HG02571 (cell line): ENCODE data around the gene NPAS1.
"Not testable (repeated sequence)": the region's sequence is repeated elsewhere in the genome, so short reads cannot be mapped to it uniquely, and the experiment has no call there.

Experiments
- ATAC-seq: cut with Tn5 transposase; IDR thresholded peaks from one replicate; pipeline ENCODE4 v1.9.1; 2021; ENCODE audit warnings: mild to moderate bottlenecking, moderate library complexity; ENCODE audit not compliant: unreplicated experiment

Gene NPAS1

DNA sequence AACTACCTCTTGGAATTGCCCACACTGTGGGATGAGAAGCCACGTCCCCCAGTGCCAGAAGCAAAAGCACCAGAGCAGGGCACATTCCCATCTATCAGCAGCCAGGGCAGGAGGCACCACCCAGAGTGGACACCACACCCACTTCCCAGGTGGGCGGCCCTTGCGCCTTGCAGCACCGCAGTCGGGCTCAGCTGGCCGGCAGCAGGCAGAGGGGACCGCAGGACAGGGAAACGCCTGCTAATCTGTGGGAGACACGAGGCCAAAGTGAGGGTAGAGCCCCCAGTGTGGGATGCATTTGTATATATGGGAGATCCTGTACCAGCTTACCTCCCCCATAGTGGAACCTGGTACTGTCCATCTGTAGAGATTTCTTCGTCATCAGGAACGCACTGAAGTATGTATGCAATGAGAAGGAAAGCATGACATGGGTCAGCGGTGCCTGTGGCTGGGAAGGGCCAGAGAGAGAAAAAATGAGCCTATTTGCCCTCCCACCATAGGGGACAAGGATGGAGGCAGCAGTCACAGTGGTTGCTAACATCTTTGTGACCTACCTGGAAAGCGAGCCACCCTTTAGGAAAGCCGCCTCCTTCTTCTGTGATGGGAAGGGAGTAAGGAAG lies 30.9 kb upstream of the NPAS1 start:
- ATAC-seq: no peak

DNA sequence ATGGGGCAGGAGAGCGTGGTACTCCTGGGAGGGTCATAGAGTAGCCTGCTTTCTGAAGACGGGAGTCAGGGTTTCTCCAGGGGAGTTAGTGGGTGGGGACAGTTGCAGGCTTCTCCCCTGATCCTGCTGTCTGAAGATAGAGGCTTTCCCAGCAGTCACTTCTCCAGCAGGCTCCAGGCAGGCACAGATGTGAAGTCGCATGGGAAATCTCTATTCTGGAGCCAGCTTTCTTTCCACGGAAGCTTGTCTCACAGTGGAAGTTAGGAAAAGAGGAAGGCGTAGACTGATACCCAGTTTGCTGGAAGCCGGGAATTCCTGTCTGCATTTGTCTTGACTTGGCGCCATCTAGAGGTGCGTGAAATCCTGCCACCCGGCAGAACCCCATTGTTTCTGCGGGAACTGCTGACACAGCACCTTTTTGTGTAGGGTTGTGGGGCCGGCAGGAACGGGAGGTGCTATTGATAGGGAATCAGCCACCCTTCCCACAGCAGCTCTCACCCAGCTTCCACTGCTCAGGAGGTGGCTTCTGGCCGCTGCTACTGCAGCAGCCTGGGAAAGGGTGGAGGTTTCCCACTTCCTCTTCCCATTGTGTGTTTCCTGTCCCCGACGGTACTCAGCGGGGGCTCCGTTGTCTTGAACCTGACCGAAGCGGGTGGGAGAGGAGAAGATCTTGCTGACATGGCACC lies 28.5 kb upstream of the NPAS1 start:
- ATAC-seq: no peak

- ATAC-seq: no peak
Measured at GRCh38 chr19:46992699-46993535, 26.7 kb upstream of the NPAS1 start.

- ATAC-seq: no peak
Measured at GRCh38 chr19:46993622-46994021, 26.0 kb upstream of the NPAS1 start.

GRCh38 chr19:46994141-46994686 lies 25.4 kb upstream of the NPAS1 start:
- ATAC-seq: no peak

GRCh38 chr19:46995492-46995891 lies 24.1 kb upstream of the NPAS1 start:
- no peak for ATAC-seq

- ATAC-seq: no peak
Measured at GRCh38 chr19:46998445-46999125, 21.1 kb upstream of the NPAS1 start.

- ATAC-seq: no peak
Measured at GRCh38 chr19:46999377-46999776, 20.3 kb upstream of the NPAS1 start.

DNA sequence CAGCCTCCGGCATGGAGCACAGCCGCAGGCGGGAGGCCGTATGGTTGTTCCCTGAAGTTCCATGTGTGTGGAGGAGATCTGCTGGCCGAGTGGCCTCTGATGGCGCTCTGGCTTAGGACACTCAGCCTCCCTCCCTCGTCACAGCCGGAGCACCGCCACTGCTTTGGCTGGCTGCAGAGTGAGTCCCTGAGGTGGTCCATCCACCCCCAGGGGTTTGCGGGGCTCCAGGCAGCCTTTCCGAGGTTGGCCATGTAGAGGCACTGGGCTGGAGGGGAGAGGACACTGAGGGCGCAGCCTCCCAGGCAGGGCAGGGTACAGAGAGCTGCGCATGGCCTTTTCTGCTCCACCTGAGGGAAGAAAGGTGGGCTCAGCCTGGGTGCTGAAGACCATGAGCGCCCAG lies 19.8 kb upstream of the NPAS1 start:
- ATAC-seq: no peak

DNA sequence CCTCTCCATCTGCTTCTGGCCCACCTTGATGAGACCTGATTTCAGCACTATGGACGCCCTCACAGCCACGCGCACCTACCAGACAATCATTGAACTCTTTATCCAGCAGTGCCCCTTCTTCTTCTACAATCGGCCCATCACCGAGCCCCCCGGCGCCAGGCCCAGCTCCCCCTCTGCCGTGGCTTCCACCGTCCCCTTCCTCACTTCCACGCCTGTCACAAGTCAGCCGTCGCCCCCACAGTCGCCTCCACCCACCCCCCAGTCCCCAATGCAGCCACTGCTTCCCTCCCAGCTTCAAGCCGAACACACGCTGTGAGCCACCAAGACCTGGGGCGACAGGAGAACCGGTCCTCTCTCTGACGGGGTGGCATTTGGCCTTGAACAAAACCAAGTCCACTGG lies 19.3 kb upstream of the NPAS1 start:
- ATAC-seq: no peak

DNA sequence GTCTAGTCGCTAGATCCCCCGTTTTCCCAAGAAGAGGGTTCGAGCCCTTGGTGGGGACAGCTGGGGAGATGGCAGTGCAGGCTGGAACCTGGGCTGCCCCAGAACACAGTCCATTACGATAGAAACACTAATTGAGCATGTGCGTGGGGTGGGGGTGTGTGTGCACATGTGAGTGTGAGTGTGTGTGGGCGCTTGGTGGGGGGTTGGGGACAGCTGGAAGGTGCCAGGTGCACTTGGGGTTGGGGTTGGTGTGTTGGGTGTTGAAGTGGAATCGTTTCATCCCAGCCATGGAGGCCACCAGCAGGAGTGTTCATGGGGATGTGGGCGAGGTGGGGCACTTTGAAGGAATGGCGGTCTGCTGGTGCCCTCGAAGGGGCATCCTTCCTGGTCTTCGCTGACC lies 18.1 kb upstream of the NPAS1 start:
- no peak for ATAC-seq

DNA sequence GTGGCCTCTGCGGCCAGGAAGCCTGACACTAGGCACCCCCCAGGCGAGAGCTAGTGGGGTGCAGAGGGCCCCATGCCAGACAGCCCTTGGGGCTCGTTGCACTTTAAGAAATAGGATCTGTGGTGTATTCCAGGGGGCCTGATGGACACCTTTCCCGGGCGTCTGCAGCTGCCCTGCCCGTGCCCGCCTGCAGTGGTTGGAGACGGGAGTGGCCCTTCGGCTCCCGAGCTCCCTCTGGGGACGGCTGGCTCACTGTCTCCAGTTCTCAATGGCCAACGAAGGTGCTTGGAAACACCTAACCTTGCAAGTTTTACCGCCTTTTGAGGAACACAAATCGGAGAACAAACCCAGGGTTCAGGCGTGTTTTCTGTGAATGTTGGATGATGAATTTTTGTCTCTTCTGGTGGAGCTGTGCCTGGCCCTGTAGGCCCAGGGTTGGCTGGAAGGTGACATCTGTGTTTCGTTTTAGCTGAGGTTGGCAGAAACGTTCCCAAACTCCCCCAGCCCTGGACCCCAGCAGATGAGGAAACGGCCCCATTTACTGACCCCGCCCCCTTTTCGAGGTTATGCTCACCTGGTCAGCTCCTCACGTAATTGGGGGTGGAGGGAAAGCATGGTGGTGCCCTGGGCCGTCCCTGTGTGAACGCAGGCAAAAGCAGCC lies 17.4 kb upstream of the NPAS1 start:
- no peak for ATAC-seq

- ATAC-seq: no peak
Measured at GRCh38 chr19:47002853-47003610, 16.6 kb upstream of the NPAS1 start.

DNA sequence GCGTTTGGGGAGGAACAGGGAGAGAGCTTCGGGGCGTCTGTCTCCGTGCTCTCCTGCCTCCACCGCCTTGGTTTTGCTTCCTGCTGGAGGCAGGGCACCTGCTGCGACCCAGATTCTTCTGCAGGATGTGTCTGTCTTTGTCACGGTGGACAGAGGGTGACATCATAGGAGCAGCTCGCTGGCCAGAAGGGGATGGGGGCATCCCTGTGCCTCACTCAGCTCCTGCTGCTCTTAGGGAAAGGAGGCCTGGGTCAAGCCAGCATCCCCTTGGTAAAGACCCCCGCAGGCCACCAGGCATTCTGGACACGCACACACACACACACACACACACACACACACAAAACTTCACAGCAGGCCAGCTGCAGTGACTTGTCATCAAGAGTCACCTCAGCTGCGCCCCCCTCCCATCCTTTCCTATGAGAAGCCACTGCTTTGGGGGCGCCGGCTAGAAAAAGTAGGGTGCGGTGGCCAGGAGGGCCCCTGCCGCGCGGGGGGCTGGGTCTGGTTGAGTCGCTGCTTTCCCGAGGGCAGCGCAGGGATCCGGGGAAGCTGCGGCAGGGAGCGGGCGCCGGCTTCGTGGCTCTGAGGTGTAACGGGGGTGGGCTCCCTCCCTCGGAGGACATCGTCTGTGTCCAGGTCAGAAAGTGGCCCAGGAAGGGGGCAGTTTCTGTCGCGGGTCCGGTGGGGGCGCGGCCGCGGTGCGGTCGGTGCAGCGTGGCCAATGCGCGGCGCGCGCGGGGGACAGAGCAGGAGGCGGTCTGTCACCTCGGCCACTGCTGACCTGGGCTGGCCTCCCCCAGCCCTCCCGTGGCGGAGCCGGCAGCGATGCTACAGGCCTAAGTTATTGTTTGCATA lies 15.8 kb upstream of the NPAS1 start:
- ATAC-seq: no peak

DNA sequence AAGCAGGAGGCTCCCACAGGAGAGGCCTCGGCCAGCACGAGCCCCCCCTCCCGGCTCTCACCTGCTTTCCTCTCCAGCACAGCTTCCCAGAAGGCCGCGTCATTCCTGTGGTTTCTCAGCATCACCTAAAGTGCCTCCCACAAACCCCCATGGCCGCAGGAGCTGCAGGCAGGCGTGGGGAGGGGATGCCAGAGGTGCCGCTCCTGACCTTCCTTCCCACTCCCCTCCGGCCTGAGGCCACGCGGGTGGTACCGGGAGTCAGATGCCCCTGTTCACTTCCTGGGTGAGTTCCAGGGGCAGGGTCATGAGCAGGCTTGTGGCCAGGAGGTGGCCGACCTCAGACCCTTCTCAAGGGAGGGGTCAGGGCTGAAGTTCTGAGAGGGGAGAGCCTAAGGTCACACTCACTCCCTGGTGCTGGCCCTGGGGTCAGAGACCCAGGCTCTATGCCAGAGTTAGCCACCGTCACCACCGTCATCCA lies 14.4 kb upstream of the NPAS1 start:
- ATAC-seq: no peak

- no peak for ATAC-seq
Measured at GRCh38 chr19:47005873-47006272, 13.8 kb upstream of the NPAS1 start.

GRCh38 chr19:47006496-47006895 lies 13.1 kb upstream of the NPAS1 start:
- ATAC-seq: no peak

GRCh38 chr19:47010549-47010948 lies 9.1 kb upstream of the NPAS1 start:
- ATAC-seq: not testable (repeated sequence)

DNA sequence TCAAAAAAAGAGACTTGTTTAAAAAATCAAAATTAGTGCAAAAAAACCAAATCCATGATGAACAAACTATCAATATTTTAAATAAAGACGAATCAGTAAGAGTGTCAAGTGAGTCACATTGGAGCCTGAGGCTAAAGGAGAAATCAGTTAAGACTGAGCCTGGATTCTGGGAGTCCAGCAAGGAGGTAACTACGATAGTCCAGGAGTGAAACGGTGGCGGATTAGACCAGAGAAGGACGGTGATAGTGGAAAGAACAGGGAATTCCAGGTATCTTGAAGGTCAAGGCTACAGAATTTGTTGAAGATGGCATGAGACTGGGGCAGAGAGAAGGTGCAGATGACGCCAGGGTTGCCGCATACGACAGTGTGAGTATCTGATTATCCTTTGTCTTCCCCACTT lies 7.0 kb upstream of the NPAS1 start:
- no peak for ATAC-seq
